HCT116 (cell line): ENCODE measurements around the gene PCP2. TPM values are rescaled to one million over a fixed set of nuclear protein-coding genes. Genes with fewer than 3 reads are reported as not detected.

Source experiments
- ATAC-seq: fragments of 200-7000 bp; cut with Tn5 transposase; 2 replicates; pipeline ENCODE4 v1.9.1; 2020; ENCODE audit warnings: mild to moderate bottlenecking, moderate library complexity
- BruUV-seq: library from RNA; stranded (reverse); fragments of 400-500 nt; replicated peaks from 2 replicates; lab custom pipeline; 2021; lab: Mats Ljungman, UMichigan
- CTCF ChIA-PET: fragments of 300-600 bp; sonication (Branson Sonifier 250); formaldehyde crosslinking; loops from one replicate; lab custom pipeline; 2021; ENCODE audit warnings: antibody characterized with exemption; lab: Charles Lee
- POLR2A ChIA-PET: fragments of 300-600, 350-600 bp; sonication (Branson Sonifier 250); formaldehyde crosslinking; loops from one replicate; lab custom pipeline; 2021; ENCODE audit warnings: antibody characterized with exemption; lab: Charles Lee
- RAD21 ChIA-PET, 2 experiments: fragments of 300-600 bp; sonication (Branson Sonifier 250); formaldehyde crosslinking; loops; one replicate each; lab custom pipeline; 2023; ENCODE audit warnings: low total read pairs in 2 of 2; ENCODE audit not compliant: uncharacterized antibody in 2 of 2, unreplicated experiment in 2 of 2, low non-redundant PET in 1 of 2; lab: Charles Lee
- DNase-seq: peaks from one replicate; pipeline ENCODE4 v3.0.0-alpha.2; 2010; ENCODE audit warnings: low read depth, low spot score
- H2AFZ ChIP-seq: fragments of 200-600 bp; shearing (Covaris generic), sonication (generic); 2 replicates; pipeline ENCODE4 v1.6.1; 2017; ENCODE audit warnings: low read depth, mixed run types, mixed read lengths, antibody characterized with exemption, low read length; ENCODE audit not compliant: poor library complexity, severe bottlenecking
- H3K27ac ChIP-seq: 2 replicates; pipeline ENCODE4 v1.5.1; 2012; ENCODE audit warnings: low read depth, low read length
- H3K27me3 ChIP-seq: fragments of 200-600 bp; sonication (generic); 2 replicates; pipeline ENCODE4 v1.6.1; 2016; ENCODE audit warnings: mixed run types, low read length, mixed read lengths; ENCODE audit not compliant: insufficient read depth
- H3K36me3 ChIP-seq, 2 experiments: fragments of 200-500 bp in 1 of 2; fragments of 200-600 bp in 1 of 2; sonication (Bioruptor generic) in 1 of 2; sonication (generic) in 1 of 2; 2 replicates each; pipeline versions ENCODE4 v1.5.1 to v1.6.1; 2014 to 2016; ENCODE audit warnings: low read length in 2 of 2, inconsistent platforms in 1 of 2, mixed read lengths in 1 of 2, mixed run types in 1 of 2; ENCODE audit not compliant: insufficient read depth in 2 of 2, control insufficient read depth in 1 of 2
- H3K4me1 ChIP-seq, 2 experiments: fragments of 200-600 bp in 1 of 2; sonication (generic) in 1 of 2; 2 replicates each; pipeline versions ENCODE4 v1.5.1 to v1.6.1; 2012 to 2017; ENCODE audit warnings: low read length in 2 of 2, inconsistent platforms in 1 of 2, mild to moderate bottlenecking in 1 of 2, mixed read lengths in 1 of 2, mixed run types in 1 of 2, moderate library complexity in 1 of 2; ENCODE audit not compliant: insufficient read depth in 2 of 2, control insufficient read depth in 1 of 2
- H3K4me2 ChIP-seq: fragments of 200-600 bp; sonication (generic); 2 replicates; pipeline ENCODE4 v1.6.1; 2017; ENCODE audit warnings: mixed run types, low read length, mixed read lengths
- H3K4me3 ChIP-seq, 2 experiments: fragments of 200-600 bp in 1 of 2; sonication (generic) in 1 of 2; replicated peaks in 1 of 2; 2 replicates each; pipeline ENCODE4 v1.5.1; 2011 to 2016; ENCODE audit warnings: low read length in 2 of 2, control low read depth in 1 of 2, low read depth in 1 of 2, mild to moderate bottlenecking in 1 of 2, mixed read lengths in 1 of 2, mixed run types in 1 of 2
- H3K79me2 ChIP-seq: fragments of 200-600 bp; sonication (generic); 2 replicates; pipeline ENCODE4 v1.6.1; 2017; ENCODE audit warnings: mild to moderate bottlenecking, mixed run types, low read length, moderate library complexity, mixed read lengths; ENCODE audit not compliant: insufficient read depth
- H3K9ac ChIP-seq: fragments of 200-600 bp; sonication (generic); 2 replicates; pipeline ENCODE4 v1.6.1; 2016; ENCODE audit warnings: low read length, mixed read lengths
- H3K9me2 ChIP-seq: fragments of 200-600 bp; sonication (generic), shearing (Covaris generic); 2 replicates; pipeline ENCODE4 v1.6.1; 2017; ENCODE audit warnings: mixed run types, mild to moderate bottlenecking, moderate library complexity; ENCODE audit not compliant: insufficient read depth
- H3K9me3 ChIP-seq, 2 experiments: fragments of 200-500 bp in 1 of 2; fragments of 200-600 bp in 1 of 2; sonication (Bioruptor generic) in 1 of 2; sonication (generic) in 1 of 2; 2 replicates each; pipeline ENCODE4 v1.6.1; 2014 to 2017; ENCODE audit warnings: low read length in 2 of 2, mixed read lengths in 2 of 2, inconsistent platforms in 1 of 2, low read depth in 1 of 2, mild to moderate bottlenecking in 1 of 2, mixed run types in 1 of 2, moderate library complexity in 1 of 2; ENCODE audit not compliant: control insufficient read depth in 1 of 2, insufficient read depth in 1 of 2
- H4K20me1 ChIP-seq: fragments of 200-600 bp; sonication (generic), shearing (Covaris generic); 2 replicates; pipeline ENCODE4 v1.6.1; 2017; ENCODE audit warnings: mixed run types, mild to moderate bottlenecking, moderate library complexity; ENCODE audit not compliant: insufficient read depth
- ATF3 ChIP-seq: IDR thresholded peaks from 2 replicates; pipeline ENCODE4 v1.6.1; 2012
- CBX3 ChIP-seq: IDR thresholded peaks from 2 replicates; pipeline ENCODE4 v1.6.1; 2012; ENCODE audit warnings: low read depth
- CEBPB ChIP-seq: IDR thresholded peaks from 2 replicates; pipeline ENCODE4 v1.6.1; 2012; ENCODE audit warnings: low read depth
- ELF1 ChIP-seq: IDR thresholded peaks from 2 replicates; pipeline ENCODE4 v1.6.1; 2012; ENCODE audit warnings: low read depth, borderline replicate concordance
- EZH2 ChIP-seq: fragments of 200-600 bp; sonication (generic); IDR thresholded peaks from 2 replicates; pipeline ENCODE4 v1.6.1; 2017; ENCODE audit warnings: antibody characterized with exemption, mixed run types
- JUND ChIP-seq: IDR thresholded peaks from 2 replicates; pipeline ENCODE4 v1.6.1; 2012
- MAX ChIP-seq: IDR thresholded peaks from 2 replicates; pipeline ENCODE4 v1.6.1; 2012
- POLR2AphosphoS5 ChIP-seq: IDR thresholded peaks from 2 replicates; pipeline ENCODE4 v1.6.1; 2011; ENCODE audit warnings: mild to moderate bottlenecking, low read depth, low read length, moderate library complexity
- RAD21 ChIP-seq: IDR thresholded peaks from 2 replicates; pipeline ENCODE4 v1.6.1; 2012; ENCODE audit warnings: low read depth, mild to moderate bottlenecking
- REST ChIP-seq: IDR thresholded peaks from 2 replicates; pipeline ENCODE4 v1.6.1; 2012; ENCODE audit warnings: low read depth
- YY1 ChIP-seq: IDR thresholded peaks from 2 replicates; pipeline ENCODE4 v1.6.1; 2011; ENCODE audit warnings: low read length, low read depth, moderate library complexity, mild to moderate bottlenecking; ENCODE audit not compliant: insufficient replicate concordance; ENCODE audit errors: extremely low read depth
- intact Hi-C: fragments of 100-400 bp; cut with micrococcal nuclease; formaldehyde crosslinking; loops from 2 replicates; pipeline ENCODE4 v1.10.0; 2022
- total RNA-seq: library from RNA; stranded (reverse); gene quantifications from one replicate; pipeline ENCODE4 v1.2.1, GENCODE V29; 2021; ENCODE audit not compliant: unreplicated experiment
- TF ChIP-seq, protein P1 (sequence below), 3 experiments: fragments of 200-600 bp in 1 of 3; sonication (generic) in 1 of 3; IDR thresholded peaks in 2 of 3; conservative IDR thresholded peaks in 1 of 3; 2 replicates each; pipeline ENCODE4 v1.5.1; 2012 to 2017; ENCODE audit warnings: low read depth in 2 of 3, low read length in 2 of 3, antibody characterized with exemption in 1 of 3, borderline replicate concordance in 1 of 3, control low read depth in 1 of 3, mild to moderate bottlenecking in 1 of 3, mixed read lengths in 1 of 3, mixed run types in 1 of 3, moderate library complexity in 1 of 3; ENCODE audit not compliant: insufficient read depth in 1 of 3

PCP2 gene
- total RNA-seq, 1 experiment from 2014 or later = 0.32 TPM

GRCh38 chr19:7625763-7626372 lies 7.7 kb downstream of the PCP2 start:
- H3K36me3 ChIP-seq = peaks cover 5 to 30% of the 10 kb centered on the region in 2 experiments; a peak in 3 of 4 replicates
- CTCF ChIA-PET = no interaction called here

DNA sequence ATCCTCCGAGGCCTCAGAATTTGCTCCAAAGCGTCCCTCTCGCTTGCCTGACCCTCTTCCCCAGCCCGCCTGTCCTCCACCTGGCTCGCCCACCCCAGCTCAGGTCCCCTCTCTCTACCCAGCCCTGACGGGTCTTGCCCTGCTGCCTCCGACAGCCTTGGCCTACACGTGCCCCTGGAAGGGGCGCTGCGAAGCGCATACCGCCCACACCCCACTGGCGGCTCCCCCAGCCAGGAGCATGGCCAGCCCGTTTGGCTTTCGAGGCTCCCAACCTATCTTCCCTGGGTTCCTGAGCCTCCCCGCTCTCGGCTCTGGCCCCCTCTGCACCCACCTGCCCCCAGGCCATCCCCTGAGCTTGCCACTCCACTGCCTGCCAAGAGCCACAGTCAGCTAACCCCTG lies 8.7 kb downstream of the PCP2 start:
- no peaks in the 10 kb centered on the region for H3K27me3 ChIP-seq
- ATAC-seq (no peak), DNase-seq (no peak)
- H2AFZ ChIP-seq = no peak overlapping the region
- RAD21 ChIA-PET = no interaction called here
- H3K4me2 ChIP-seq = no peak overlapping the region
- BruUV-seq = no TSS peak
- no peak overlapping the region for H3K27ac ChIP-seq
- peaks cover 5 to 10% of the 10 kb centered on the region in 2 experiments for H3K4me1 ChIP-seq
- H3K9me2 ChIP-seq = no peaks in the 10 kb centered on the region
- H3K9me3 ChIP-seq = no peaks in the 10 kb centered on the region
- POLR2A ChIA-PET = no interaction called here
- intact Hi-C loops = no loop called here
- peaks cover 5 to 33% of the 10 kb centered on the region in 2 experiments; a peak in 3 of 4 replicates for H3K36me3 ChIP-seq
- peaks cover 41% of the 10 kb centered on the region for H3K79me2 ChIP-seq
- no peak overlapping the region for H3K9ac ChIP-seq
- no peaks in the 10 kb centered on the region for H4K20me1 ChIP-seq
- CTCF ChIA-PET = no interaction called here
- H3K4me3 ChIP-seq = no peak overlapping the region
- TF ChIP-seq ATF3 = no peak
- no peak for TF ChIP-seq ELF1
- TF ChIP-seq, protein P1, sequence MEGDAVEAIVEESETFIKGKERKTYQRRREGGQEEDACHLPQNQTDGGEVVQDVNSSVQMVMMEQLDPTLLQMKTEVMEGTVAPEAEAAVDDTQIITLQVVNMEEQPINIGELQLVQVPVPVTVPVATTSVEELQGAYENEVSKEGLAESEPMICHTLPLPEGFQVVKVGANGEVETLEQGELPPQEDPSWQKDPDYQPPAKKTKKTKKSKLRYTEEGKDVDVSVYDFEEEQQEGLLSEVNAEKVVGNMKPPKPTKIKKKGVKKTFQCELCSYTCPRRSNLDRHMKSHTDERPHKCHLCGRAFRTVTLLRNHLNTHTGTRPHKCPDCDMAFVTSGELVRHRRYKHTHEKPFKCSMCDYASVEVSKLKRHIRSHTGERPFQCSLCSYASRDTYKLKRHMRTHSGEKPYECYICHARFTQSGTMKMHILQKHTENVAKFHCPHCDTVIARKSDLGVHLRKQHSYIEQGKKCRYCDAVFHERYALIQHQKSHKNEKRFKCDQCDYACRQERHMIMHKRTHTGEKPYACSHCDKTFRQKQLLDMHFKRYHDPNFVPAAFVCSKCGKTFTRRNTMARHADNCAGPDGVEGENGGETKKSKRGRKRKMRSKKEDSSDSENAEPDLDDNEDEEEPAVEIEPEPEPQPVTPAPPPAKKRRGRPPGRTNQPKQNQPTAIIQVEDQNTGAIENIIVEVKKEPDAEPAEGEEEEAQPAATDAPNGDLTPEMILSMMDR (IDR thresholded peaks at IDR 0.05 in 2 of 3, conservative IDR thresholded peaks at IDR 0.05 in 1 of 3; ENCODE audit: borderline replicate concordance in 1 of 3, insufficient read depth in 1 of 3, low read depth in 2 of 3, low read length in 2 of 3) = no peak
- TF ChIP-seq CEBPB = no peak
- TF ChIP-seq MAX = no peak
- no peak for TF ChIP-seq POLR2AphosphoS5
- TF ChIP-seq RAD21 = no peak
- TF ChIP-seq CBX3 = no peak
- TF ChIP-seq JUND = no peak
- TF ChIP-seq REST = no peak
- TF ChIP-seq EZH2 = no peak
- no peak for TF ChIP-seq YY1

More at GRCh38 chr19:7625763-7626372, 7.7 kb downstream of the PCP2 start:
- Histone ChIP-seq H3K9ac (no peak overlapping the region), H3K4me2 (no peak overlapping the region), H3K27ac (no peak overlapping the region), H3K9me3 (no peaks in the 10 kb centered on the region), H3K79me2 (peaks cover 52% of the 10 kb centered on the region), H2AFZ (no peak overlapping the region), H3K27me3 (no peaks in the 10 kb centered on the region), H4K20me1 (no peaks in the 10 kb centered on the region), H3K9me2 (no peaks in the 10 kb centered on the region), H3K4me1 (peaks cover 7 to 16% of the 10 kb centered on the region in 2 experiments), H3K4me3 (no peak overlapping the region)
- ATAC-seq (no peak), DNase-seq (no peak)
- TF ChIP-seq CBX3 = no peak
- no peak for TF ChIP-seq MAX
- no peak for TF ChIP-seq EZH2
- TF ChIP-seq ELF1 = no peak
- intact Hi-C loops = no loop called here
- RAD21 ChIA-PET = no interaction called here
- no TSS peak for BruUV-seq
- POLR2A ChIA-PET = no interaction called here
